Activated CD8-positive, alpha-beta memory T cell treated with anti-CD3 and anti-CD28 coated beads, Interleukin-2, amount 50 U/mL, for 1 hour (primary cell): ENCODE data around the gene REXO4.
"Not testable (repeated sequence)": the region's sequence is repeated elsewhere in the genome, so short reads cannot be mapped to it uniquely, and the experiment has no call there.

ENCODE experiments used
- DNase-seq: peaks from one replicate; pipeline ENCODE4 v3.0.0-alpha.2; 2020; ENCODE audit errors: extremely low read depth

Gene REXO4

DNA sequence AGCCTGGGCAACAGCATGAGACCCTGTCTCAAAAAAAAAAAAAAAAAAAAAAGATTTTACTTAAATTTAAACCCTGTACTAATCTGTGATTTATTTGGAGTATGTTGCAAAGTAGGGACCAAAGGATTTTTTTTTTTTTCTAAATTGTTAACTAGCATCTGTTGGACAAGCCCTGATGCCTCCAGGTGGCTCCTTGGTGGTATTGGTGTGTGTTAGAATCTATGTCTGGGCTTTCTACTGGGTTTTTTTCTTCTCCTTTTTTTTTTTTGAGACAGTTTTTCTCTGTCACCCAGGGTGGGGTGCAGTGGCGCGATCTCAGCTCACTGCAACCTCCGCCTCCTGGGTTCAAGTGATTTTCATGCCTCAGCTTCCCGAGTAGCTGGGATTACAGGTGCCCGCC, 34.1 kb upstream of the REXO4 start:
- not testable (repeated sequence) for DNase-seq

DNA sequence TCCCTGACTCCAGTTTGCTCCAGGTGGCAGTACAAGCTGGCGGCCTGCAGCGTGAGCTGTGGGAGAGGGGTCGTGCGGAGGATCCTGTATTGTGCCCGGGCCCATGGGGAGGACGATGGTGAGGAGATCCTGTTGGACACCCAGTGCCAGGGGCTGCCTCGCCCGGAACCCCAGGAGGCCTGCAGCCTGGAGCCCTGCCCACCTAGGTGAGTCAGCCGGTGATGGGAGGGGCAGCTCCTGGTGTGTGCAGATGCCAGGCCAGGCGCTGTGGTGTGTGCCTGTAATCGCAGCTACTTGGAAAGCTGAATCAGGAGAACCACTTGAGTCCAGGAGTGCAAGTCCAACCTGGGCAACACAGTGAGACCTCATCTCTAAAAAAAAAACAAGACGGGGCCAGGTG, 31.9 kb upstream of the REXO4 start:
- no peak for DNase-seq

DNA sequence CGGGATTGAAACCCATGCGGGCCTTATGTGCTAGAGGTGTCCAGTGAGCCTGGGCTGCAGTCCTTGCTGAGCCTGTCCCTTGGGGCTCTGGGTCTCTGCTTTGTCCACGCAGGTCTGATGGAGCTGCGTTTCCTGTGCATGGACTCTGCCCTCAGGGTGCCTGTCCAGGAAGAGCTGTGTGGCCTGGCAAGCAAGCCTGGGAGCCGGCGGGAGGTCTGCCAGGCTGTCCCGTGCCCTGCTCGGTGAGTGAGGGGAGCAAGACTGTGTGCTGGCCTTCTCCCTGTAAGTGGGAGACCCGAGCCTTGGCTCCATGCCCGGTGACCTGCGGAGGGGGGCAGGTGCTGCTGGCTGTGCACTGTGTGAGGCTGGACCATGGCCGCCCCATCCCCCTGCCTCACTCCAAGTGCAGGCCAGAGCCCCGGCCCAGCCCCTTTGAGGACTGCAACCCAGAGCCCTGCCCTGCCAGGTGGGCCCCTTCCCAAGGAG, 30.7 kb upstream of the REXO4 start:
- no peak for DNase-seq

DNA sequence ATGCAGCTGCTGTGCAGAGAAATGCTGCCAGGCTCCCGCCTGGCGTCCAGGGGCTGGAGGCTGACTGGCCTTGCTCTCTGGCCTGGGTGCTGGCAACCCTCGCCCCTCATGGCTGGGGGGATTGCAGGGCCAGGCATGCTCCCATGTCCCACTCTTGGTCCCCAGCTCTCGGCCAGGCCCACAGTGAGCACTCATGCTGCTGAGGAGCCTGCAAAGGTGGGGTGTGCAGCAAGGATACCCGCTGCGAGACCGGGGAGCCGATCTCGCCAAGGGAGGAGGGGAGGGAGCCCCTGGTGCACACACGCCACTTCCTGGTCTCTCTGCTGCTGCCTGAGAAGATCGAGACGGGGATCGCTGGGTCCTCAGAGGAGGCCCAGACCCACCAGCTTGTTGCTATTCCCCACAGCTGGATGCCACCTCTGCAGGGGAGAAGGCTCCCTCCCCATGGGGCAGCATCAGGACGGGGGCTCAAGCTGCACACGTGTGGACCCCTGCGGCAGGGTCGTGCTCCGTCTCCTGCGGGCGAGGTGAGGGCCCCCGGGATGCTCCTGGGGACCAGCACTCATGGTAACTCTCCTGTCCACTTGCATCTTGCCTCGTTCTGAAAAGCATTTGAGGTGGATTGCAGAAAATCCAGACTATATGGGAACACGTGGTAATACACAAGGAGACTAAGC, 27.6 kb upstream of the REXO4 start:
- DNase-seq: no peak

DNA sequence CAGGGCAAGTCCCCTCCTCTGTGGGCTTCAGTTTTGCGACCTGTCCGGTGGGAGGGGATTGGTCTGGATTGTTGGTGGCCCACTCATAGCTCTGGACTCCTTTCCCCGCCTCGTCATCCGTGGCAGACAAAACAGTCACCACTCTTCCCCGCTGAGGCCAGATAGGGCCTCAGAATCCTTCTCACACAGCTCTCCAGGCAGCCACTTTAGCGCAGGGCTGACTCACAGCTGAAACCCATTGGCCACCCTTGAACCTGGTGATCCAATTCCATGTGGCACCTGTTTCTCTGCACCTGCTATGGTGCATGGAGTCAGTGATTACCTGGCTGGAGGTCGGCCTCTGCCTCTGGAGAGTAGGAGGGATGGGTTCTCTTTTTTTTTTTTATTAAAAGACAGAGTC, 26.2 kb upstream of the REXO4 start:
- no peak for DNase-seq

DNA sequence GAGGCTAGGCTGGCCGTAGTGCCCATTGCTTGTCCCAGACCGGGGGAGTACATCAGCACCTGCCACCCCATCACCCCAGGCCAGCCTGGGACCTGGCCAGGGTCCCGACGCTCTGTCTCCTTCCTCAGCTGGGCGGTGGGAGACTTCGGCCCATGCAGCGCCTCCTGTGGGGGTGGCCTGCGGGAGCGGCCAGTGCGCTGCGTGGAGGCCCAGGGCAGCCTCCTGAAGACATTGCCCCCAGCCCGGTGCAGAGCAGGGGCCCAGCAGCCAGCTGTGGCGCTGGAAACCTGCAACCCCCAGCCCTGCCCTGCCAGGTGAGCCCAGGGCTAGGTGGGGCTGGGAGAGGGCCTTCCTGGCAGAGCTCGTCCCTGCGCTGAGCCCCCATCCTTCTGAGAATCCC, 25.4 kb upstream of the REXO4 start:
- no peak for DNase-seq

DNA sequence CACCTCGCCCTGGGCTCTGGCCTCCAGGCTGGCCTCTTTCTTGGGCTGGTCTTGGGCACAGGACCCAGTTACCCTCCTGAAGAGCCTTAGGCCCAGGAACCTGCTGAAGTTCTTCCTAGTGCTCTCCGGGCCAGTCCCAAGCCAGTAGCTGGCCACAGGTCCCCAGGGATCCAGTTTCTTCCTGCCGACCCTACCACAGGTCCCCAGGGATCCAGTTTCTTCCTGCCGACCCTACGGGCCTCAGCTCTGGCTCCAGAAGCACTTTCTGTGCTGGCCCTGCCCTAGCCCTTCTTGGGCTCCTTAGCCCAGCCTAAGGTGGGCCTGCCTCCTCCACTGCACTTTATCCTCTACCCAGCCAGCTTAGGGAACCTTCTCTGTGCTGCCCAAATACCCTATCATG, 23.8 kb upstream of the REXO4 start:
- no peak for DNase-seq

DNA sequence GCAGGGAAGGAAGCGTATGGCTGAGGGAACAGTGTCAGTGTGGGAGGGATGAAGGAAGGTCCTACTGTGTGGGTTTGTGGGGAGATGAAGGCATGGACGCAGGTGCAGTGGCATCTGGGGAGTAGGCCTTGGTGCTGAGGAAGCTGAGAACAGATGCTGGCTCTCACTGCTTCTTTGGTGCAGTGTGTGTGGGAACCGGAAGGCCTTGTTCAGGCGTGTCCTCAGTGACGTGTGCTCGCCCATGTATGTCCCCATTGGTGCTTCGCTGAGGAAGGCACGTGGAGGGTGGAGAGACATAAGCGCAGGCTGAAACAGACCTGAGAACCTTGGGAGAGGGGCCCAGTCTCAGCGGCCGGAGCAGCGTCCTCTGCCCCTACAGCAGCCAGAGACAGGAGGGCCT, 23.1 kb upstream of the REXO4 start:
- no peak for DNase-seq

DNA sequence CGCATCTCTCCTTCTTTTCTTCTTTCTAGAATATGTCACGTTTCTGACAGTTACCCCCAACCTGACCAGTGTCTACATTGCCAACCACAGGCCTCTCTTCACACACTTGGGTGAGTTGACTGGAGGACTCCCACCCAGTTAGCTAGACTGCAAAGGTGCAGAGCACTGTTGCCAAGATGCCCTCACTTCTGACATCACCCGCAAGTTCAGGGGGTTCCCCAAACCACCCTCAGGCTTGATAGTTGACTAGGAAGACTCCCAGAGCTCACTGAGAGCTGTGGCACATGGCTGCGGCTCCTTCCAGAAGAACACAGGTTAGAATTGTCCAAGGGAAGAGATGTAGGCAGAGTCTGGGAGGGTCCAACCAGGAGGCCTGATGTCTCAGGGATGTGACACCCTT, 21.5 kb upstream of the REXO4 start:
- no peak for DNase-seq

DNA sequence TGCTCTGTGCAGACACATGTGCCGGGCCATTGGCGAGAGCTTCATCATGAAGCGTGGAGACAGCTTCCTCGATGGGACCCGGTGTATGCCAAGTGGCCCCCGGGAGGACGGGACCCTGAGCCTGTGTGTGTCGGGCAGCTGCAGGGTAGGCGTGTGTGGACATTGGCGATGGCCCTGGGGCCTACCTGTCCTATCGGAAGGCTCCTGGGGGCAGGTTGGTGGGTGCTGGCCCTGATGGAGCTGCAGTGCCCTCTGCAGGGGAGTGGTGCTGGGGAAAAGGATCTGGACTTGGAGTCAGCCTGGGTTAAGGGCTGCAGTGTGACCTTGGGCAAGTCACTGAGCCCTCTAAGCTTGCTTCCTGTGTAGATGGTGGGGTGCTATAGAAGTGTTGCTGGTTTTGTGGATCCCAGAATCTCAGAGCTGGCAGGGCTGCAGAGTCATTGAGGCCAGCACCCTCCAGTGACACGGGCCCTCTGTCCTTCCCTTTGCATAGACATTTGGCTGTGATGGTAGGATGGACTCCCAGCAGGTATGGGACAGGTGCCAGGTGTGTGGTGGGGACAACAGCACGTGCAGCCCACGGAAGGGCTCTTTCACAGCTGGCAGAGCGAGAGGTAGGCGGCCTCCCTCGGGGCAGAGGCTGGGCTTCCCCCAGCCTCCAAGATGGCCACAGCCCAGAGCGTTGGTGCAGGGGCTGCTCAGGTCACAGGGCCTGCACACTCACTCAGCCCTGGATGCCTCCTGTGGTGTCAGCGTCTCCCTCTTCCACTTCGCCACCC, 20.1 kb upstream of the REXO4 start:
- DNase-seq: no peak

DNA sequence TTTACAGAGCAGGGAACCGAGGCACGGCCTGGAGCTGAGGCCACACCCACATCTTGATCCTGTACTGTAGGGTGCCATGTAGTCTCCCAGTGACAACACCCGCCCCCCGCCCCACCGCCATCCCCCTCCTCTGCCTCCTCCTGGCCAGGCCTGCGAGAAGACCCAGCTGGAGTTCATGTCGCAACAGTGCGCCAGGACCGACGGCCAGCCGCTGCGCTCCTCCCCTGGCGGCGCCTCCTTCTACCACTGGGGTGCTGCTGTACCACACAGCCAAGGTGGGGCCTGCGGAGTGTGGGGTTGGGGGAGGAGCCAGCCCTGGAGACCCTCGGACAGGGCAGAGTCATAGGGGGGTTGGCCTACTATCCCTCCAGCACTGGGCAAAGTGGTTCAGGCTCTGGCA, 18.9 kb upstream of the REXO4 start:
- DNase-seq: no peak

DNA sequence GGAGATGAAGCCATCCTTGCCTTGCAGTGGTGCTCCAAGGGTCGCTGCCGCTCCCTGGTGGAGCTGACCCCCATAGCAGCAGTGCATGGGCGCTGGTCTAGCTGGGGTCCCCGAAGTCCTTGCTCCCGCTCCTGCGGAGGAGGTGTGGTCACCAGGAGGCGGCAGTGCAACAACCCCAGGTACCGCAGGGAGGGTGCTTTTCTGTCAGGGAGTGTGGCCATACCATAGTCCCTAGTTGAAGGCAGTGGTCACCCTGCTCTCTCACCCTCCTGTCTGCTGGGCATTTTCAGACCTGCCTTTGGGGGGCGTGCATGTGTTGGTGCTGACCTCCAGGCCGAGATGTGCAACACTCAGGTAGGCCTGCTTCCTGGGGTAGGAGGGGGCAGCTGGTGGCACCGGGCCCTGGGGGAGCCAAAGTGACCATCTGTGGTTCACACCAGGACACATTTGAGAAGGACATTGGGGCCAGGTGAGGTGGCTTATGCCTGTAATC, 15.6 kb upstream of the REXO4 start:
- no peak for DNase-seq

DNA sequence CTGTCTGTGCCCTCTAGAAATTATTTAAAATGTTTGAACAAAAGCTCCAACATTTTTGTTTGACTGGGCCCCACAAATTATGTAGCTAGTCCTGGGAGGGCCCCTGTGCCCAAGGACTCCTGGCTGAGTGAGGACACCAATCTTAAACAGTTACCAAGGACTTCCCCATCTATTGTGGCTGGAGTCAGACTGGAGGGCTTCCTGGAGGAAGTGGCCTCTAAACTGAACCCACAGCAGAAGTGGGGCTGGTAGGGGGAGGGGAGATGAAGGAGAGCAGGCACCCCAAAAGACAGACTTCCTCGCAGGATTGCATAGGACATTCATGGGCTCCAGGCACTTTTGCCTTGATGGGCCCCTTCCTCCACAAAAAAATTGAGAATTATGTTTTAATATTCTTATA, 12.4 kb upstream of the REXO4 start:
- no peak for DNase-seq

DNA sequence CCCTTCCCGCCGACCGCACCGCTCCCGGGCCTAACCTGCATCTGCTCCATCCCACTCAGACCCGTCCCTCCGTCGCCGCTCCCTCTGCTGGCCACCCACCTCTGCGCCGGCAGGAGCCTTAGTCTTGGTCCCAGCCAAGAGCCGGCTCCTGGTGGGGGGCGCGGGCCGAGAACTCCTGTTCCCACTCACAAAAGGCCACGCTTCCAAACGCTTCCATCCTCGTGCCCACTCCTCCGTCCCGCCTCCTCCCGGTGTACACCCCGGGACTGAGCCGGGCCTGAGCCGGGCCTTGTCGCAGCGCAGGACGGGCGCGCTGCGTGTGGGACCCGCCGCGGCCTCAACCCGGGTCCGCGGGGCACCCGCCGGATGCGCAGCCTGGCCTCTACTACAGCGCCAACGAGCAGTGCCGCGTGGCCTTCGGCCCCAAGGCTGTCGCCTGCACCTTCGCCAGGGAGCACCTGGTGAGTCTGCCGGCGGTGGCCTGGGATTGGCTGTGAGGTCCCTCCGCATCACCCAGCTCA, 11.9 kb upstream of the REXO4 start:
- no peak for DNase-seq

DNA sequence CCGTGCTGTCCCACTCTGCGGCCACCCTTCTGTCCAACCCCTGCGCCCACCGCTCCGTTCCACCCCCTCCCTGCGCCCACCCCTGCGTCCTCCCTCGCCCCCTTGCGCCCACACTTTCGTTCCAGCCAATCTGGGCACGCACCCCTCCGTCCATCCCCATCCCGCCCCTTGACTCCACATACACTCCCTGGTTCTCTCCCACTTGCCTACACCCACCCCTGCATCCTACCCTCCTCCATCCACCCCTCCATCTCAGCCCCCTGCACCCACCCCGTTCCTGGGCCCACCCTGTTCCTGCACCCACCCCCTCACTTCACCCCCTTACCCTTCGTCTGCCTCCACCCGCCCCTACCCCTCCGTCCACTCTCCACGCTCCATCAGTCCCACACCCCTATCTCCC, 11.4 kb upstream of the REXO4 start:
- DNase-seq: no peak

DNA sequence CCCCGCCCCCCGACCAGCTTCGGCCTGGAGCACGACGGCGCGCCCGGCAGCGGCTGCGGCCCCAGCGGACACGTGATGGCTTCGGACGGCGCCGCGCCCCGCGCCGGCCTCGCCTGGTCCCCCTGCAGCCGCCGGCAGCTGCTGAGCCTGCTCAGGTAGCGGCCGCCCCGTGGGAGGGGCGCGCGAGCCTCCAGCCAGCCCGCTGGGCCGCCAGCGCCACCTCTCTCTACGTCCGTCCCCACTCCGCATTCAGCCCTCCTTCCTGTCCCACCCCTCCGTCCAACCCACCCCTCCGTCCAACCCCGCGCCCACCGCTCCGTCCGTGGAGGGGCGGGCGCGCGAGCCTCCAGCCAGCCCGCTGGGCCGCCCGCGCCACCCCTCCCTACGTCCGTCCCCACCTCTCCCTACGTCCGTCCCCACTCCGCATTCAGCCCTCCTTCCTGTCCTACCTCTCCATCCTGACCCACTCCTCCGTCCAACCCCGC, 10.8 kb upstream of the REXO4 start:
- no peak for DNase-seq

DNA sequence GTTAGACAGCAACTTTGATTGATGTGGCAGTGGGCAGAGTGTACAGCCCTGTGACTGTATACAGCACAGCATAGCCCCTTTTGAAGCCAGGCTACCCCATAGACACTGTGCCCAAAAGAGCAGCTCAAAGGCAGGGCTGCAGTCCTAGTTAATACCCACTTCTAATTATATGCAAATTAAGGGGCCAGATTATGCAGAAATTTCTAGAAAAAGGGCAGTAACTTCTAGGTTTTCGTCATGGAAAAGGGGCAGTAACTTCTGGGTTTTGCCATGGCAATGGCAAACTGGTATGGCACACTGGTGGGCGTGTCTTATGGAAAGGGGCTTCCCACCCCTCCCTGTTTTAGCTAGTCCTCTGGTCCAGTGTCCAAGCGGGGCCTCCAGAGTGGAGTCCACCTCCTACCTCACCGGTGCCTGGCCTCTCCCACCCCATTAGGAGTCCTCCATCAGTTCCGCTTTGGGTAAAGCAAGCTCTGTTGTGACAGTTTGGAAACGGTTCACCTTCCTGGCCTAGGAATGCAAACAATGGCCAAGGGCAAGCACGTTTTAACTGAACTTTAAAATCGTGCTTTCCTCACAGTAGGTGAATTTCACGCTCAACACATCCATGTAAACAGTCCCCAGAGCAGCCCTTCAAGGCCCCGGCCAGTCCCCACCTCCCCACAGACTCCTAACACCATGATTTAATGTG, 10.0 kb upstream of the REXO4 start:
- no peak for DNase-seq

DNA sequence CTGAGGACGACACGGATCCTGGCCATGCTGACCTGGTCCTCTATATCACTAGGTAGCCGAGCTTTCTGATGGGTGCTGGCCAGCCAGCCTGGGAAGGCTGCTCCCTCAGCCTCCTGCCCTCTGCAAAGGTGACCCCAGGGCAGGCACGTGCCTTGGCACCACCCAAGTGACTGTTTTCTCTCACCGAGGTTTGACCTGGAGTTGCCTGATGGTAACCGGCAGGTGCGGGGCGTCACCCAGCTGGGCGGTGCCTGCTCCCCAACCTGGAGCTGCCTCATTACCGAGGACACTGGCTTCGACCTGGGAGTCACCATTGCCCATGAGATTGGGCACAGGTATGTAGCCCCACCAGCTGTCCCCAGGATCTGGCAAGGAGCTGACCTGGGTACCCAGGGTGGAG, 8.2 kb upstream of the REXO4 start:
- DNase-seq: no peak

DNA sequence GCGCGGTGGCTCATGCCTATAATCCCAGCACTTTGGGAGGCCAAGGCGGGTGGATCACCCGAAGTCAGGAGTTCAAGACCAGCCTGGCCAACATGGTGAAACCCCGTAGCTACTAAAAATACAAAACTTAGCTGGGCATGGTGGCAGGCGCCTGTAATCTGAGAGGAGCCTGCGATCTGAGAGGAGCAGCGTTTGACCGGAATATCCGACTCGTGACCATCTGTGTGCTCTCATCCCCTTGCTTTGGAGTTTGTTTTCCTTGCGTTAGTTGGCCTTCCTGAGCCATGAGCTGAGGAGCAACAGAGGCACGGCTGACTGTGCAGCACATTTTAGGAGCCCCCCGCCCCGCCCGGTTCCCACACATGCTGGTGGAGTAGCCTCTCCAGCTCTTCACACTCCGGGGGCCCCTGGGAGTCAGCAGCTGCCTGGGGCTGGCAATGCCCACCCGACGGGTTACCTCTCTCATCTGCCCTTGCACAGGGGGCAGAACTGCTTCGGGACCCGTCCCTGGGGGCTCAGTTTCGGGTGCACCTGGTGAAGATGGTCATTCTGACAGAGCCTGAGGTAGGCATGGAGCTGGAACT, 7.3 kb upstream of the REXO4 start:
- DNase-seq: no peak

DNA sequence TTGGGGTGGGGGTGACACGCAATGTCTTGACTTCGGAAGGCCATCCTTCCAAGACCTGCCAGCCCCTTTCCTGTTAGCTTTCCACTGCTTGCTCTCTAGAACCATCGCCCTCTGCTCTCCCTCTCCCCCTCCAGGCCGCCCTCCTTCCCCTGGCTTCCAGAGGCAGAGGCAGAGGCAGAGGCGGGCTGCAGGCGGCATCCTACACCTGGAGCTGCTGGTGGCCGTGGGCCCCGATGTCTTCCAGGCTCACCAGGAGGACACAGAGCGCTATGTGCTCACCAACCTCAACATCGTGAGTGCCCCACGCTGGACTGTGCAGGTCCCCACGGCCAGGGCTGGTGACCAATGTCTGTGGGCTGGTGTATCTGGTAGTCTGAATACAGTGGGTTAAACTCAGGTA, 6.4 kb upstream of the REXO4 start:
- DNase-seq: no peak

DNA sequence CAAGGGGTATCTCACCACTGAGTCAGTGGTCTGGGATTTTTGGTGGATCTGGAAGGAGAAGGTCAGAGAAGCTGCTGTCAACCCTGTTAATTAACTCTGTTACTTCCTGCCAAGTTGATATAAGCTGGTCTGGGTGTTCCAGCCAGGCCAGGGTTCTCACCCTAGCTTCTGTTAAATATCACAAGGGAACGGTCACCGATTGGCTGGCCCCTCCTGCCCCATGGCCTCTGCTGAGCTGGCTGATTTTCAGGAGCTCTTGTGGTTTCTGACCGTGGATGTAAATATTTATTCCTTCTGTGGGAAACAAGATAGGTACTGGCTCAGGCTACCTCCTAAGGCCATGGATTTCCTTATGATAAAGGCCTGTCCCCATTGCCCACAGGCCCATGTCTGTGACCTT, 5.4 kb upstream of the REXO4 start:
- no peak for DNase-seq
